ENCODE data around the gene CCDC9. TPM values are rescaled to one million over a fixed set of nuclear protein-coding genes. Genes with fewer than 3 reads are reported as not detected.

CCDC9 gene
- total and polyA plus RNA-seq, 2 donors (not counting 1 experiment from before 2014, with no cell fraction given), result 7.2 to 8.1 TPM

DNA sequence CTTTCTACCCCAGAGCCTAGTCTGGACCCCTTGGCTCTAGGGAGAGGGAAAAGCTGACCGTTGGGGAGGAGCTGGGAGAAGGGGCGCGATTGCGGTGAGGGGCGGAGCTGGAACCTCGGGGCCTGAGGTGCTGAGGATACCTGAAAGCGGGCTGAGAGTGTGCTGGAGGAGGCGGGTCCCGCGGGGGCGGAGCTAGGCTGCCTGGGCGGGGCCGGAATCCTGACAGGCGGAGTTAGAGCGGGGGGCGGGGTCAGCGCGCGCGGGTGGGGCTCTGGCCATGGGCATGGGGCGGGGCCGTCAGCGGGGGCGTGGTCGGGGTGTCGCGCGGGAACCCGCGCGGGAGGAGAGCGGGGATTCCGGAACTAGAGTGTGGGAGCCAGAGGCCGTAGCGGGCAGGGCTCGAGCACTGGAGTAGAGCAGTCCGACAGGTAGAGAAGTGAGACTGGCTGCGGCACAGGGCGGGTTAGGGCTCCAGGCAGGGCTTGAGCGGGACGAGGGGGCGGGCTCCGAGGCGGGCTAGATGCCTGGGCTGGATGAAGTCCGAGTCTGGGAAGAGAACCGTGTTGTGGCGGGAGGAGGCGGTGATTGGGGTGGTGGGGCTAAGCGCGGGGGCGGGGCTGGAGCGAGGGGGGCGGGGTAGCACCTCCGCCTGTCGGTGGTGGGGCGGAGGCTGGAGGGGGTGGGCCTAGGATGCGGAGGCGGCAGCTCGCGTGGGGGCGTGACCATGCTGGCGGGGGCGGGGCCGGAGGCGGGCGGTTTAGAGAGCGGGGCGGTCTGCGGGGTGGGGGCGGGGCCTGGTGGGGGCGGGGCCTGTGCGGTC, 18.0 kb downstream of the CCDC9 start, which contains the start of gene INAFM1:
INAFM1 (plus strand) TSS at position 815 of the 820 bp plus-strand sequence. CDS start 35 bp downstream, outside the sequence.
- no peaks in the 10 kb centered on the region for H3K27me3 ChIP-seq (ENCODE audit: control insufficient read depth, insufficient read depth, low read length)
- no peak for TF ChIP-seq EZH2 (IDR thresholded peaks at IDR 0.05; ENCODE audit: low read length, missing control alignments)
- no peak for TF ChIP-seq CTCF (conservative IDR thresholded peaks at IDR 0.05 in 1 of 2, IDR thresholded peaks at IDR 0.05 in 1 of 2; ENCODE audit: low read depth in 1 of 2, low read length in 2 of 2)
- peak within 1 kb of the TSS; percentile 99 for H3K4me2 ChIP-seq (ENCODE audit: extremely low read depth, insufficient read depth, low read length)
- peak within 1 kb of the TSS; percentile 63 to 85 (median 73) for H3K4me3 ChIP-seq (replicated peaks in 1 of 4; ENCODE audit: control extremely low read depth in 1 of 4, insufficient read depth in 1 of 4, low read depth in 3 of 4, low read length in 4 of 4)
- peak within 1 kb of the TSS; percentile 64 for H2AFZ ChIP-seq (ENCODE audit: low read length)
- no peaks in the 10 kb centered on the region for H3K79me2 ChIP-seq (ENCODE audit: control insufficient read depth, insufficient read depth, low read length)
- peaks cover 25% of the 10 kb centered on the region for H3K4me1 ChIP-seq (ENCODE audit: control insufficient read depth, extremely low read depth, insufficient read depth, low read length)
- peak; percentile 86 to 94 for DNase-seq (ENCODE audit: low read depth in 2 of 2)
- peaks cover 4% of the 10 kb centered on the region for H3K36me3 ChIP-seq (ENCODE audit: control insufficient read depth, insufficient read depth, low read length)
- no peaks in the 10 kb centered on the region for H4K20me1 ChIP-seq (ENCODE audit: control insufficient read depth, extremely low read depth, insufficient read depth, low read length)
- no peaks in the 10 kb centered on the region for H3K9me3 ChIP-seq (ENCODE audit: control insufficient read depth, insufficient read depth, low read depth, low read length)
- peak within 1 kb of the TSS; percentile 94 for H3K27ac ChIP-seq (ENCODE audit: insufficient read depth, low read length)
- H3K9ac ChIP-seq (ENCODE audit: insufficient read depth, low read length), result peak within 1 kb of the TSS; percentile 87

GRCh38 chr19:47274891-47275761, 18.8 kb downstream of the CCDC9 start:
- TF ChIP-seq EZH2 (IDR thresholded peaks at IDR 0.05; ENCODE audit: low read length, missing control alignments), result no peak
- TF ChIP-seq CTCF (conservative IDR thresholded peaks at IDR 0.05 in 1 of 2, IDR thresholded peaks at IDR 0.05 in 1 of 2; ENCODE audit: low read depth in 1 of 2, low read length in 2 of 2), result no peak
- Histone ChIP-seq H3K27ac (ENCODE audit: insufficient read depth, low read length) (peak overlapping the region; percentile 79), H2AFZ (ENCODE audit: low read length) (no peak overlapping the region), H3K36me3 (ENCODE audit: control insufficient read depth, insufficient read depth, low read length) (peaks cover 4% of the 10 kb centered on the region), H3K4me2 (ENCODE audit: extremely low read depth, insufficient read depth, low read length) (peak overlapping the region; percentile 82), H4K20me1 (ENCODE audit: control insufficient read depth, extremely low read depth, insufficient read depth, low read length) (no peaks in the 10 kb centered on the region), H3K79me2 (ENCODE audit: control insufficient read depth, insufficient read depth, low read length) (no peaks in the 10 kb centered on the region), H3K27me3 (ENCODE audit: control insufficient read depth, insufficient read depth, low read length) (no peaks in the 10 kb centered on the region), H3K9ac (ENCODE audit: insufficient read depth, low read length) (peak overlapping the region; percentile 74), H3K4me1 (ENCODE audit: control insufficient read depth, extremely low read depth, insufficient read depth, low read length) (peaks cover 25% of the 10 kb centered on the region), H3K9me3 (ENCODE audit: control insufficient read depth, insufficient read depth, low read depth, low read length) (no peaks in the 10 kb centered on the region), H3K4me3 (replicated peaks in 1 of 4; ENCODE audit: control extremely low read depth in 1 of 4, insufficient read depth in 1 of 4, low read depth in 3 of 4, low read length in 4 of 4) (peak overlapping the region in 3 of 4 experiments; percentile 2 to 54 (median 29))
- peak in 1 of 2 donors; percentile 25 for DNase-seq (ENCODE audit: low read depth in 2 of 2)

Measured in fibroblast of lung (primary cell).